Esophagus squamous epithelium (tissue), 4 donors: ENCODE results near the gene ACTR5.

Experiments used
- CTCF ChIP-seq, 6 experiments: fragments of 450-650 bp in 4 of 6; fragments of 200-600 bp in 2 of 6; sonication (generic) in 2 of 6; IDR thresholded peaks; one replicate each; pipeline ENCODE4 v1.5.1; 2016 to 2019; ENCODE audit warnings: antibody characterized with exemption in 6 of 6, mild to moderate bottlenecking in 4 of 6, moderate library complexity in 4 of 6
- POLR2A ChIP-seq, 4 donors: fragments of 450-650 bp; IDR thresholded peaks; one replicate each; pipeline ENCODE4 v1.6.1; 2017; ENCODE audit warnings: antibody characterized with exemption in 4 of 4, mild to moderate bottlenecking in 4 of 4, moderate library complexity in 3 of 4

DNA sequence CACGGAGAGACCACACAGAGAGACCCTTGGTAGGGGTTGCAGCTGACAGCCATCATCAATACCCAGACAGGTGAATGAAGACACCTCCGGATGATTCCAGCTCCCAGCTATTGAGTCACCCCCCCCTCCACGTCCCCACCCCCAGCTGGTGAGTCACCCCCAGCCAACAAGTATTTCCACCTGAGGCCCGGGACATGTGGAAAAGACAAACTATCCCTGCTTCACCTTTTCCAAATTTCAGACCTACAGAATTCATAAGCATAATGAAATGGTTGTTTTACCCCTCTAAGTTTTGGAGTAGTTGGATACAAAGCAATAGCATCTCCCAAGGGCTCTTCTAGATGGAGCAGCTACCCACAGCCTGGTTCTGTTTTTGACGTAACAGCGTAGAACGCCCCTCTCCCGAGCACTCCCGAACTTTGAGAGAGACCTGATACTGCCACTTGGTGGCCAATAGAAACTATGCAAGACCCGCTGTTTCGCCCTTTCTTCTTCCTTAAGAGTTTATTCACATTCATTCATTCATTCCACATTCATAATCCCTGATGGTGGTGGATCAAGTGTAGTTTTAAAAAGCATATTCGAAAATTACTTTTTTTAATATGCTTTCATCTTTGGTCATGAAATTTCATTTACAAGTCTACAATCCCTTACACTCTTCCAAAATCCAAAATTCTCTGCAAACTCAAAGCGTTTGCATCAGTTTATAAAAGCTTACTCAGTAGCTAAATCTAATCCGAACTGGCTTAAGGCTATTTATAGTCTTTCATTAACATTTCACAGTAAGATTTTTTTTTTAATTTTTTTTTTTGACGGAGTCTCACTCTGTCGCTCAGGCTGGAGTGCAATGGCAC is 42.2 kb downstream of the ACTR5 start:
- TF ChIP-seq POLR2A (IDR thresholded peaks at IDR 0.05) (no peak), CTCF (IDR thresholded peaks at IDR 0.05) (peak; percentile 33 to 82 (median 54))
